Stimulated activated naive CD4-positive, alpha-beta T cell (primary cell): Measurements from ENCODE around the gene KLHL29.

ENCODE experiments used
- DNase-seq, 6 experiments: peaks; one replicate each; lab custom pipeline; 2025; lab: John Stamatoyannopoulos, UW

The KLHL29 gene

GRCh38 chr2:23476786-23477185 lies 91.8 kb downstream of the KLHL29 start:
- DNase-seq: no peak

- DNase-seq: no peak
Observed at GRCh38 chr2:23477392-23477791, 92.4 kb downstream of the KLHL29 start.

- no peak for DNase-seq
Observed at GRCh38 chr2:23478087-23478932, 93.3 kb downstream of the KLHL29 start.

GRCh38 chr2:23478933-23479683 lies 94.1 kb downstream of the KLHL29 start:
- DNase-seq: no peak

GRCh38 chr2:23480957-23481797 lies 96.2 kb downstream of the KLHL29 start:
- no peak for DNase-seq

- no peak for DNase-seq
Observed at GRCh38 chr2:23482188-23482587, 97.2 kb downstream of the KLHL29 start.

- no peak for DNase-seq
Observed at GRCh38 chr2:23482607-23483006, 97.6 kb downstream of the KLHL29 start.

- DNase-seq: no peak
Observed at GRCh38 chr2:23483791-23484190, 98.8 kb downstream of the KLHL29 start.

GRCh38 chr2:23484275-23484674 lies 99.3 kb downstream of the KLHL29 start:
- no peak for DNase-seq

GRCh38 chr2:23484767-23485166 lies 99.8 kb downstream of the KLHL29 start:
- DNase-seq: no peak

GRCh38 chr2:23485261-23485660 lies 100.3 kb downstream of the KLHL29 start:
- DNase-seq: no peak

GRCh38 chr2:23485841-23486683 lies 101.1 kb downstream of the KLHL29 start:
- DNase-seq: no peak

- no peak for DNase-seq
Observed at GRCh38 chr2:23486684-23487075, 101.7 kb downstream of the KLHL29 start.

GRCh38 chr2:23487735-23488492 lies 102.9 kb downstream of the KLHL29 start:
- no peak for DNase-seq

- DNase-seq: no peak
Observed at GRCh38 chr2:23488584-23488983, 103.6 kb downstream of the KLHL29 start.

- no peak for DNase-seq
Observed at GRCh38 chr2:23489471-23490322, 104.7 kb downstream of the KLHL29 start.

- no peak for DNase-seq
Observed at GRCh38 chr2:23491591-23492336, 106.8 kb downstream of the KLHL29 start.

GRCh38 chr2:23492337-23492675 lies 107.3 kb downstream of the KLHL29 start:
- DNase-seq: no peak

- no peak for DNase-seq
Observed at GRCh38 chr2:23492921-23493320, 107.9 kb downstream of the KLHL29 start.
